Ecto neural progenitor cell (in vitro differentiated cells): ENCODE results near the gene ABCF2.
A peak's percentile ranks its signal among the peaks of the same experiment; 100 is the strongest.

ENCODE experiments used
- DNase-seq: peaks from one replicate; pipeline ENCODE4 v3.0.0-alpha.2; 2018; ENCODE audit warnings: low spot score

ABCF2 gene

DNA sequence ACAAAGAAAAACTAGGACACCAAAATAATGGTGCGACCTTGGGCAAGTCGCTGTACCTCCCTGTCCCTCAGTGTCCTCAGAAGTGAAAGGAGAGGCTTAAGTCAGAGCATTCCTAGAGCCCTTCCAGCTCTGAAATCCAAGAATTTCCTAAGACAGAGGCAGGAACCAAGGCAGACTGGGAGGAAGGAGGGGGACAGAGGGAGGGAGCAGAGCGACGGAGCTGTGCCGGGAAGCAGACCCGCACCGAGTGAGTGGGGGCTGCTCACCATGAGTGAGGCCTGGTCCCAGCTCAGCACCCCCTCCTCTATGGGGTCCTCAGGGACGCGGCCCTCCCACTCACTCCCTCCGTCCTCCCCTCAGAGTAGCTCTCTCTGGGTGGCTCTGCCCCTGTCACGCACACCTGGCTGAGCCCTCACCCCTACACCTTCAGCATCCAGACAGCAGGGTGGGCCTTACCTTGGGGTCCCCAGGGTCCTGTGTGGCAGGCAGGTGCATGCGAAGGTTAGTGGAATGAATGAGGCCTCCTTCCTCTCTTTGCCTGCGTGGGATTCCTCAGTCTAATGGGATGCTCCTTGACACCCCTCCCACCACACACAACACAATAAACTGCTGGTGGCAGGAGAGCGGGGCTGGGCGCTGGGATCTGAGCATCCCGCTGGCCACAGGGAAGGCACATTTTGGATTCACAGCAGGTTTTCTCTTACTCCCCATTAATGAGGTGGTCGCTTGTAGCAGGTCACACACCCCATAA lies 26.1 kb upstream of the ABCF2 start:
- DNase-seq, result no peak

DNA sequence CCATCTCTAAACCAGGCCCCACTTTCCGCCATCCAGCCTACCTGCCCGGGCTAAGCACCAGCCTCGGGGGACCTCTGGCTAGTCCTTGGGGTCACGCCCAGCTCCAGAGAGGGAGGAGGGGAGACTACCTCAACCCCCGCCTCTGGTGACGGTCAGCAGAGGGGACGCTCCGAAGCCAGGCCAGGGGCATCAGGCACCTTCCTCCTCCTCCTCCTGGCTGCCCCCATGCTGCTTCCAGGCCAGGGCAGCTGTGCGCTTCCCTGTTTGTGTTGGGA lies 25.5 kb upstream of the ABCF2 start:
- DNase-seq, result no peak

DNA sequence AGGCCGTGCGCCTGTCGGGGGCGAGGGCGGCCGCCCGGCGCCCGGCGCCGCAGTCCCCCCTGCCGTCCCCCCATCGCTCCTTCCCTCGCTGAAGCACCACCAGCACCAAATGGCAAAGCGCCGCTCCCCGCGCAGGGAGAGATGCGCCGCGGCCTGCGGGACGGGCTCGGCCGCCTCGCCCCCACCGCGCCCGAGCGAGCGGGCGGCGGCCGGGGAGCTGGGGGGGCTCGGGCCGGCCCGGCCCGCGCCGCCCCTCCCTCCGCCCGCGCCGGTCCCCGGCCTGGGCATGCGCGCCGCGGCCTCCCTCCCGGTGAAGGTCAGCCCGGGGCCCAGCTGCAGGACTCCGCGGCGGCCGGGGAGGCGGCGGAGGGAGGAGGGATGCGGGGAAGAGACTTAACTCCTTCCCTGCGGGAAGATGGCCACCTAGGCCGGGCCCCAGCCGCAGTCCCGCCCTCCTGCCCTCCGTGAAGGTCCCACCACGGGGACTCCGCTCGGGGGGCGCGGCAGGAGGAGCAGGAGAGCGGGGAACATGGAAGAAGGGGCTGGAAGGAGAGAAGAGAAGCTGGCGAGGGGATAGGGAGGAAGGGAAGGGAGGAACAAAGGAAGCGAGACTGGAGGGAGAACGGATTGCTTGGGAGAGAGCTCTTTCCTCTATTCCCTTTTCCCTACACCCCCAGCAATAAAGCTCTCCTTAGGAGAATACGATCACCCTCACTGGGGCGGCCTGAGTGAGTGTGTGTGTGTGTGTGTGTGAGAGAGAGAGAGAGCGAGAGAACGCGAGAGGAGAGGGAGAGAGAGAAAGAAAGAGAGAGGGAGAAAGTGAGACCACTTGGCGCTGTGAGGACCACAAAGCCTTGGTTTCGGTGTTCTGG lies 24.9 kb upstream of the ABCF2 start:
- DNase-seq, result peak; percentile 85

DNA sequence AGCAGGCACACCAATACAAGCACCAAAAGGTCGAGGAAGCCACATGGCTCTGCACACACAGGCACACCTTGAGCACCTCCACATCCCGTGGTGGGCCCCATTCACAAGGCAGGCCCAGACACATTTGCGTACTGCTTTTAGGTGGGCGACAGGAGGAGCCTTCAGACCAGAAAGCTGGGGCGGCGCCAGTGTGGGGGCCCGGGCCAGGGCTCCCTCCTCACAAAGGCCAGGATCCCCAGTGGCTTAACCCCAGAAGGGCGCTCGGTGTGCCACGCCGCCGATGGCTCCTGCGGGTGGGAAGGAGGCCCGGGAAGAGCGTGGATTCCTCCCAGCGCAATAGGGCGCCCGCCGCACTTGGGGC lies 24.3 kb upstream of the ABCF2 start:
- DNase-seq, result peak; percentile 59

DNA sequence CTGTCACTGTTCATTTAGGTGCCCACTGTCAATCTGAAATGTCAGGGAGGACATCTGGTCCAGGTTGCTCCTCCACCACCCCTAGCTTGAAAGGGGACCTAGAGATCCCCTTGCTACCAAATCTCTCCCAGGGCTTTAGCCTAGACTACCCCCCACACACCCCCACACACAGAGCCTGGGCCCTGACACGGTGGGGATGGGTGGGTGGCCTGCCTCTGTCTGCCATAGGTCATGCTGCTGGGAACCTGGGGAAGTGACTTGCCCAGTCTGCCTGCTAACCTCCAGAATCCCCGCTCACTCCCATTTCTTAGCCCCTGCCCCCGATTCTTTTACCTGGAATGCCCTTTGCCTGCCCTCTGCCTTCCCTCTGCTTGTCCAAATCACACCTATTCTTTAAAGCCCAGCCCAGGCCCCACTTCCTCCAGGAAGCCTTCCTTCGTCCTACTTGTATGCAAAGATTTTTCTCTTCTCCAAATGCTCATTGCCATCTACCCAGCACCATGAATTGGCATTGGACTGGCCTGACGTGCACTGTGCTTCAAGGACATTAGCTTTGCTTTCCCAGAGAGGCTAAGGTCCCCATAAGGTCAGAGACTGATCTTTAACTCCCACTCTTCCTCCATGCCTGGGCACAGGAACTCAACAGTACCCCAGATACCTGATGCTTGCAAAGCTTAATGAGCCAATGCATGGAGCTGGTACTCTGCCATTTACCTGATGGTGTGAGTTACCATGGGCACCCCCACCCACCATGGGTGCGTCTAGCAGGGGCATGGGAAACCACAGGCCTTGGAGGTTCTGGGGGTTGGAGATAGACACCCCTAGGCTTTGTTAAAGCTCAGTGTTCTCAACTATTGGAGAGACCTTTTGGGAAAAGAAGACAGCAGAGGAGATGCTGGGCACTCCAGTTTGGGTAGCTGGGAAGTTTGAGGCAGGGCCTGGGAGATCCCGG lies 23.5 kb upstream of the ABCF2 start:
- no peak for DNase-seq

DNA sequence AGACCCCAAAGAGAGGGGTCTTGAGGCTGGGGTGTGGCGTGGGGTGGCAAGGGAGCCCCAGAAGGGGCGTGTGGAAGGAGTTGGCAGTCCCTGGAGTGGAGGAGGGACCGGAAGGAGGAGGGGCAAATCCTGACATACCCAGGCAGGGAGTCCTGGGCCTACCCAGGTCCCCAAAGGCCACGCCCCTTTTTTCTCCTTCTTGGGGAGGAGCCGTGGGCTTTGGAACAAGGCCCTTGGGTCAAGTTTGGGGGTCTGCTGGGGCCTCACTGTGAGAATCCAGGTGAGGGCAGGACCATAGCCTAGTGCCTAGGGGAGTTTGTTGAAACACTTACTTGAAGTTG lies 22.7 kb upstream of the ABCF2 start:
- no peak for DNase-seq

DNA sequence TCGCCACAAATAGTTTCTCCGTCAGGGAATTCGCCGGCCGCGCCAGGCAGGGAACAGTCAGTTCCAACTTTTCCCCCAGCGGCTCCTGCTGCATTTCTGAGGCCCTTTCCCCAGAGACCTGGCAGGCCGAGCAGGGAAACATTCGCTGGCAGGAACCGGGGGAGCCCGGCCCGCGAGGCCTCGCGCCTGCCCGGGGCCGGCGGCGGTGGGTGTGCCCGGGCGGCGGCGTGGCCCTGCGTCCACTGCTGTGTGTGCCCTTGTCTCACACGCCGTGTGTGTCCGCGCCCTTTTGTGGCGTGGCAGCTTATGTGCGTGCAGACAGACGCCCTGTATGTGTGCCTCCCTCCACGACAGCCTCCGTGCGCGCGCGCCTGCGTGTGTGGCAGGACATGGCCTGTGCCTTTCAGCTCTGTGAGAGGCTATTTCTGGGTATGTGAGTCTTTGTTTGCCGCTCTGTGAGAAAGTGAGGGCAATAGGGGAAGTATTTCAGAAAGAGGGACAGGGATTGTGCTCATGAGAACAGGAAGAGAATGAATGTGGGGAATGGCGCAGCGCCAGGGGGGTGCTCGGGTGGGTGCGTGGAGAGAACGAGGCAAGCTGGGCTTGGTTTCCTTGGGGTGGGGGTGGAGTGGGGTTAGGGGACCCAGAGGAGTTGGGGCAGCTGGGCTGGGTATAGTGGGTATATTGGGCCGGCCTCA lies 22.2 kb upstream of the ABCF2 start:
- no peak for DNase-seq

DNA sequence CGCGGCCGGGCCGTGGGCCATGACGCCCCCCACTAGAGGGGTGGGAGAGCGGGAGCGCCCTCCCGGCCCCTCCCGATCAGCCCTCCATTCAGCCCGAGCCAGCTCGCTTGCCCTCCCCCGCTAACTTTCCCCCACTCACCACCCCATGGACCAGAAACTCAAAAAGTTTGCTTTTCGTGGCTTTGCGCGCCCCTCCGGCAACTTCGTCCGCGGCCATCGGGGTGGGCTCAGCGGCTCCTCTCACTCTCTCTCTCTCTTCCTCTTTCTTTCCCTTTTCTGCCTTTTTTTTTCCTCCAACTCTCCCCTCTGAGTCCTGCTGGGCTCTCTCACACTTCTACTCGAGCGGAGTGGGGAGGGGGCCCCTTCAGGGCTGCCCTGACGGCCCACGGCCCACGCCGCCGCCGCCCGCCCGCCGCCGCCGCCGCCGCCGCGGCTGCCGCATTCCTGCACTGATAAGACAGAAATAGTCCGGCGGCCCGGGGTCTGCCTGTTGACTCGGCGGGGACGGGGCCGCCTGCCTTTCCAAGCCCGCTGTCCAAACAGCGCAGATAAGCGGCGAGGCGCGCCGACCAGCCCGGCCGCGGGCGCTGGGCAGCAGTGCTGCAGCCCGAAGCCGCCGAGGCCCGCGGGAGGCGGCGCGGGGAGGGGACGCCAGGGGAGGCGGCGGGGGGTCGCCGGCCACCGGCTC lies 21.5 kb upstream of the ABCF2 start, which contains the start of gene SMARCD3:
TSS of gene SMARCD3 (minus strand) at position 349 of the 688 bp plus-strand sequence. CDS start at position 217, 132 bp downstream.
- DNase-seq, result peak; percentile 87

DNA sequence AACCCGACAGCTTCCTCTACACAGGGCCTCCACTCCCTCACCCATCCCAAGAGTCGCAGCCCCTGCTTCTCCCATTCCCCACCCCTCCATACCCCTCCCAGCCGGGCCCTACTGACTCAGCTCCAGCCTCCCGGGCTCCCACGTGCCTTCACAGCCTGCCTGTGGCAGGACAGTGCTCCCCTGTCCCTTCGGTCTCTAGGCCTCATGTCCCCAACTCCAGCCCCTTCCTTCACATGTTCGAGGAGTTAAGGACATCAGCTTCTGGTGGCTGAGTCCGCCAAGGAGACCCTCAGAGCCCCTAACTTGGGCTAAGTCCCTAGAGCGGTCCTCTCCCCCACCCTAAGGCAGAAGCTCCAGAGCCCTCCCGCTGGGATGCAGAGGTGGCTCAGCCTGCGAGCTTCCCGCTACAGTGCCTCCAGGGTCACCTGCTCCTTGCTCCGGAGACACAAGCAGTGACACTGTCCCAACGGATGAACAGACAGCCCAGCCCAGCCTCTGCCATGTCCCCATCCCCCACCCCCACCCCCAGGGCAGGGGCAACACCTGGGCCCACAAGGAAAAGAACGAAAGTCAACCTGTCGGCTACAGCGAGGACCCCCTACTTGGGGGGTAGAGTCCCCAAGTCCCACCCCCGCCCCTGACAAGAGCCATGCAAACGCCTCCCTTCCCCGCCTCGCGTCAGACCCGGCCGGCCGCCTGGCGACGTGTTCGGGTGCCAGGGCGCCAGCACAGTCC lies 20.8 kb upstream of the ABCF2 start:
- DNase-seq, result peak; percentile 66

DNA sequence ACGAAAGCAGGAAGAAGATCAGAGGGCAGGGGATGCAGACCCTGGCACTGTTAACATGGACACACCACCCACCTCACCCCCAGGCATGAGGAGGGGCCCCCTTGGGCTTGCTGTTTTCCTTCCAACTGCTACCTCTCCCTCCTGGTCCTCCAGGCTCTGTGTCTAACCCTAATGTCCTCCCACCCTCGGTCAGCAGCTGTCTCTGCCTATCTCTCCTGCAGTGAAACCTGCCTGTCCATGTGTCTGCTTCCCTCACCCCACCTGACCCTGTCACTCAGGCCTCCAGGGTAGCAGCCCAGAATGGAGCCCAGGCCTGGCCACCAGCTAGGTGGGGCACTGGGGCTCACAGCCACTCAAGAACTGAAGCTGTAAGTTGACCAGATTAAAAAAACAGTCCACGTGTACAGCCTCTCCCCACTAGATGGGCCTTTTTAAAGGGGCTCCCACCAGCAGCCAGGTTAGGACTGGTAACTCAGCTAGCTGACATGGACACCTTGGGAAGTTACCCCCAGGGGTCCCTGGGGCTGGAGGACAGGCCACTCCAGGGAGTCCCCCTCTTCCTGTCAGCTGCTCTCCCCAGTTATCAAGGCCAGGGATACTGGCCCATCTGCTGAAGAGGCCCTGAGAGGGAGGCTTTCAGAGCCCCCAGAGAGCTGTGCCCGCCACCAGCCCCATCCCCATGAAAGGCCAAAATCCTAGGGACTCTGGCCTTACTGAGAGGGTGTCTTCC lies 20.0 kb upstream of the ABCF2 start:
- no peak for DNase-seq

DNA sequence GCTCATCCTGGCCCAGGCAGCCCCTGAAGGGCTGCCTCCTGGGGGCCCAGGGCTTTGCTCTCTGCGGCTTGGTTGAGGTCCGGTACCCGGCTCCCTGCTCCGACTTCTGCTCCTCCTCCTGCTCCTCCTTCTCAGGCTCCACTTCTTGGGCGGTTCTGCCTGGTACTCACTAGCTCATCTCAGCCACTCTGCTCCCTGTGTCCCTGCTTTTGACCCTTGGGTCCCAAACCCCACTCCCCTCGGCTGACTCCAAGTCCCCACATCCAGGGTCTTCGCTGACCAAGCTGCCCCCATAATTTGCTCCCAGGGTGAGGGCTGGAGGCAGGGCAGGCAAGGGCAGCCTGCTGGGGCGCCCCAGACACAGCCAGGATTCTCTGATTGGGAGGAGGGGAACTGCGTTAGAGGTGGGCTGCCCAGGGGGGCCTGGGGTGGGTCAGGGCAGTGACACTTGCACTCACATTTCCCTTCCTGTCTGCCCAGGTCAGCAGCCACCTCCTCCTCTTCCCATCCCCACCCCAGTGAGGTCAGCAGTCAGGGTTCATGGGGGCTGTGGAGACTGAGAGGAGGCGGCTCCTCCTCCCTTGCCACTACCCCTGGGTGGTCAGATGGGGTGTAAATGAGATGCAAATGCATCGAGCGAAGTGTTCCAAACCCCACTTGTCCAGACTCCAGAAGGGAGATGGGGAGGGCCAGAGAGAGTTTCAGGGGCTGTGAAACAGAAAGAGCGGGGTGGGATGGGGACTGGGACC lies 19.3 kb upstream of the ABCF2 start:
- no peak for DNase-seq

DNA sequence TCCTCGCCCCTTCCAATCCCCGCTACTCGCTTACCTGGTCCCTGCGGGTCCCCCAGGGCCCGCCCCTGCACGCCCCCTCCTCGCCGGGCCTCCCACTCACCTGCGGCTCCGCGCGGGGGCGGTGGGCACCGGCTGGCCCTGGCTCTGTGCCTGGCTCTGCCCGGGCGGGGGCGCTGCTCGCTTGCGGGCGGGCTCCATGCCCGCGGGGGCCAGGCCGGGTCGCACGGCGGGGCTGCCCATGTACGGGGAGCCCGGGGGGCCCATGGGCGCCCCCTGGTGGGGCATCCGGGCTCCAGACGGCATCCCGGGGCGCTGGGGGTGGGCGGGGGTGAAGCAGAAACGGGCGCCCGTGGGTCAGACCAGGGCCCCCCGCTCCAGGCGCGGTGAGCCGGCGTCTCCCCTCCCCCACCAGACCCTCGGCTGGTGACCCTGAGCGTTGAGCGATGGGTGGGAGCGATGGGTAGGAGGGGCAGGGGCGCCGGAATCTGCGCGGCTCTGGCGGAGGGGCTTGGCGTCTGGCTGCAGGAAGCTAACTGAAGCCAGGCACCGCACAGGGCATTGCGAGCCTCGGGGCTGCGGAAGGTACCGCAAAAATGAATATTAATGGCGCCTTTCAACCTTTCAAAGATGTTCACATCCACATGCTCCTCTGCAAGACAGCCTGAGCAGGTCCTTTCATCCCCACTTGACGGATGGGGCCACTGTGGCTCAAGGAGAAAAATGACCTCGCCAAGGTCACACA lies 18.5 kb upstream of the ABCF2 start:
- DNase-seq, result peak; percentile 79

DNA sequence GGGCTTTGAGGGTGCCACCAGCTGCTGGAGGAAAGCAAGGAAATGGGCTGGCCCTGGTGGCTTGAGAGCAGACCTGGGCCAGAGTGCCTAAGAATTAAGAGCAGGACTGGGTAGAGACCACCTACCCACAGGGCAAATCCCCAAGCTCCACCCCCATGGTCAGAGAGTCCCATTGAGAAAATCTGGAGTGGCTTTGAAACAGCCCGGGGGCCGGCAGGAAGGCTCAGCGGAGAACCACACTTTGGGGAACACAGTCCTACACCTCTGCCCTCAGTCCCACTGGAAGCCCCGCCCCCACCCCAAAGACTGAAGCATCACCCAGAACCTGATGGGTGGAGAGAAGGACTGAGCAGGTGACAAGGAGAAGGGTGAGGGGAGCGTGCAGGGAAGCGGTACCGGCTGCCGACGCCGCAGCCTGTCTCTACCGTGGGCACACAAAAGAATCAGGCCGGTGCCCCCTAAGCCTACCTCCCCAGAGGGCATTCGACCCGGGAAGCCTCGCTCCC lies 17.9 kb upstream of the ABCF2 start:
- DNase-seq, result peak; percentile 61

DNA sequence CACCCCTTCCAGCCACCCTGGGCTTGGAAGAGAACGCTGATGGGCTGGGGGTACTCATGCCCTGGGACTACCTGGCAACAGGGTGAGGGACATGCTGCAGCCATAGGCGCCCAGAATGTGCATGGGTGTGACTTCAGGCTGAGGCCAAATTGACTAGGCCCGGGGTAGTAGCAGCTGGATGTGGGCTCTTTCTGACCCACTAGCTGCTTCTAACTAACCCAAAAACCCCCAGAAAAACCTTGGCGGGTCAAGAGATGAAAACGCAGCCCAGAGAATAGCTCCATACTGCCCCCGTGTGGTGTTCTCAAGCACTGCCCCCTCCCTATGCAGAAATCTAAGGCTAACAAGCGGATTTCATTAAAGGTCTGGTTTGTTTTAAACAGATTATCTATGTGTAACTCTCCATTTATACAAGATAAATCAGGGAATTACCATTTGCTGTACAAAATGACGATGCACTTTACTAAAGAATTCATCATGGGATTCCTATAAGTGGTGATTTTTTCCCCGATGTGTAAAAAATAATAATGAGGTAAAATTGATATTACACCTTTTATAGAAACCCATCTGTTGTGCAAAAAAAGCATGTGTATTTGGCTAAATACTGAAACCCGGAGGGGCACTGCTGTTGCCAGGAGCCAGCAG lies 17.3 kb upstream of the ABCF2 start:
- DNase-seq, result peak; percentile 67

DNA sequence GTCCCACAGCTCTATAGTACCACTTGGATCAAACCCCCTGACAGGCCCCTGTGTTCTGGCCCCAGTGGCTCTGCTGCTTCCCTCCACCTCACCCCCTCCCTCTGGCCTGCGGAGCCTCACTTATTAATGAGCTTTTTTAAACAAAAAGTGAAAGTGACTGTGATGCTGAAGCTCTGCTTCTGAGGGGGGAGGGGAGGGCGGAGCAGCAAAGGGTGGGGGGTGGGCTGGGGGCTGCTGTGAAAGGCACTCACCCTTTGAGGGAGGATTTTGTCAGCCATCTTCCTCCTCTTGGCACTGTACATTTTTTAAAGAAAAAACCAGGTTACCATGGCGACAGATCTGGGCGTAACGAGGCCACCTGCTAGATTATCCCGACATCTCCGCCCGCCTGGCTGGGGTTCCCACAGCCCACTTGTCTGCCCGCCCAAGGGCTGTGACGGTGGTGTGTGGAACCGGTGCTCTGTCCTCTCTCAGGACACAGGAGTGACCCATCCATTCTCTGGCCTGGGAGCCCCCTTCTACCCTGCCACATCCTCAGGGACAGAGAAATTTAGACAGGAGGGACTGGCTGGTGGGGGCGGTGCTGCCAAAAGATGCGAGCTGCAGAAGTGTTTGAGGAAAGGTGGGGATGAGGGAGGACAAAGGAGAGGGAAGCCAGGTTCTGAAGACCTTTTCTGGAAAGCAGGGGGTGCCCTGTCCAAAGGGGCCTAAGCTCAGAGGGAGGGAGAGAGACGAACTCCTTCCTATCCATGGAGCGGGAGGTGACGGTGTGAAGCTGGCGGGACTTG lies 16.6 kb upstream of the ABCF2 start:
- DNase-seq, result peak; percentile 72

DNA sequence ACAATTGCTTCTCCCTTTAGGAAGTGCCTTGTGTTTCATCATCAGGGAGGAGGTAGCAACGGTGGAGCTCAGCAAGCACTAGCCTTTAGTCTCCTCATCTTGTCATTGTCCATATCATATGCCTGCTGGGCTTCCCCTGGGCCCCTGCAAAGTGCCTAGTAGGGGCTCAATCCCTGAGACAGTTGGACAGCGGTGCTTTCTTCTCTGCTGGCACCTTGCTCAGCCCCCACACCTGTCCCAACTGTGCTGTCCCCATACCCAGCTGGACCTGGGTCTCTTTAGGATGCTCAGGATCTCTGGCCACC lies 16.0 kb upstream of the ABCF2 start:
- DNase-seq, result no peak
